SKM-1 (cell line): ENCODE results near the gene CNTNAP5.
"Not testable (repeated sequence)": the region's sequence is repeated elsewhere in the genome, so short reads cannot be mapped to it uniquely, and the experiment has no call there.

ENCODE experiments used
- DNase-seq: peaks from one replicate; lab custom pipeline; 2025; ENCODE audit not compliant: unreplicated experiment; lab: John Stamatoyannopoulos, UW

Gene CNTNAP5

GRCh38 chr2:124317628-124318027 is 292.5 kb downstream of the CNTNAP5 start:
- DNase-seq, result no peak

GRCh38 chr2:124318913-124319312 is 293.8 kb downstream of the CNTNAP5 start:
- no peak for DNase-seq

DNA sequence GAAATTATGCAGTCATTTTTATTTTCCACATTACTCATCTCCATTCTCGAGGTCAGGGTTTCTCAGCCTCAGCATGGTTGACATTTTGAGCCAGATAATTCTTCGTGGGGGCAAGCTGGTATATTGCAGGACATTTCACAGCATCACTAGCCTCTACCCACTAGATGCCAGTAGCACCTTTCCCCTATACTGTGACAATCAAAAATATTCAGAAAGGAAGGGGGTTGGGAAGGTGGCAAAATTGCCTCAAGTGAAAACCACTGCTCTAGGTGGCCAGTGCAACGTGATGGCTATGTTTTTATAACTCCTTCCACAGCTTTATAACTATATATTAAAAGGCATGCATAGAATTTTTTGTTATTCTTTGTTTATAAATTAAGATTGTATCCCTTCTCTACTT is 294.5 kb downstream of the CNTNAP5 start:
- DNase-seq, result no peak

DNA sequence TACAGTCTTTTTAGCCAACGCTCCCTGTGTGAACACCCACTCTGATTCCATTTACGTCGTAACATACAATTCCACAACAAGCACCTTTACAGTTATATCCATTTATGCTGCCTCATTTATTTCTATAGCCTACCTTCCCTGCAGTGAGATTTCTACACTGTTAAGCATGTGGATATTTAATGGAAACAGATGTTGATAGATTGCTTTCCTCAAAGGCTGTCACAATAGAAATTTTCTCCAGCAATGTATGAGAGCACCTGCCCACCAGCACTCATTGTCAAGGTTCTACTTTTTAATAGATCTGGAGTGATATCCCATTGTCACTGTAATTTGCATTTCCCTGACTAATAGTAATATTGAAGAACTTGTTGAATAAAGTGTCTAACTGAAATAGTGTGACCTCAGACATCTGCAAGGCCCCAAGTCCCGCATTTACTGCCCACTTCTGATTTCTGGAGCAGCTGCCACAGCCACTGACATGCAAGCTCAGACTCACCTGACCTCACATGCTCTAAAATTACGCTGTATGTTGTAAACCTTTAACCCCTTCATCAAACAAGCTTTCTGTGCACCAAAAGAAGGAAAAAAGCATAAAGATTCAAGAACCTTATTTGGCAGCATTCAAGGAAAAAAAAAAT is 295.1 kb downstream of the CNTNAP5 start:
- DNase-seq, result no peak

DNA sequence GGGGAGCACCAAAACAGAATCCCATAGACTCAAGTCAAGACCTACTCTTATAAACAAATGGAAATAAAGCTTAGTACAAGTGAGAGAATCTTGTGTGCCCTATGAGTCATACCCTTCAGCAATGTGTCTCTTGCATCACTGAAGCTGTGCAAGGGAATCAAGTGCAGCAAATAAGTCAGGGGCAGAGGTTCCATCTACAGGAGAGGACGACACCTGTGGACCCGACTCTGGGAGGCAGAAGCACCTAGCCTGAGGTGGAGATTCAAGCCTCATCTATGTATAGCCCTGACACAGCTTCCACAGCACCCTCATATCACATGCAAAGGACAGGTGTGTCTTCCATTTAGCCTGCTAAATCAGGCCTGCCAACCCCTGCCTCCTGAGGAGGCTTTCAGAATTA is 298.2 kb downstream of the CNTNAP5 start:
- DNase-seq, result no peak

GRCh38 chr2:124325667-124326440 is 300.8 kb downstream of the CNTNAP5 start:
- no peak for DNase-seq

DNA sequence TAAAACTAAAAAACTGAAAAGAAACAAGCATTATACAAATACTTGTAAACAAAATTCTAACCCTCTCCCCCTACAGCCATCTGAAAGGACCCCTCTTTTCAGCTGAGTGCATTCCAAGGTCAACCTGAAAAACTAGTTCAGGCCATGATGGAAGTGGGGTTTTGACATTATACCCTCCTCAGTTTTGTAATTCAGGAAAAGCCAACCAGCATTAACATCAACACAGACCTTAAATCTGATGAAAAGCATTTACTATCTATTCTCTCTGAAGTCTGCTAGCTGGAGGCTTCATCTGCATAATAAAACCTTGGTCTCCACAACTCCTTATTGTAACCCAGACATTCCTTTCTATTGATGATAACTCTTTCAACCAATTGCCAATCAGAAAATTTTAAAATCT is 302.2 kb downstream of the CNTNAP5 start:
- DNase-seq, result no peak

- no peak for DNase-seq
These were observed 303.3 kb downstream of the CNTNAP5 start for GRCh38 chr2:124328397-124328796.

GRCh38 chr2:124333784-124334183 is 308.7 kb downstream of the CNTNAP5 start:
- no peak for DNase-seq

DNA sequence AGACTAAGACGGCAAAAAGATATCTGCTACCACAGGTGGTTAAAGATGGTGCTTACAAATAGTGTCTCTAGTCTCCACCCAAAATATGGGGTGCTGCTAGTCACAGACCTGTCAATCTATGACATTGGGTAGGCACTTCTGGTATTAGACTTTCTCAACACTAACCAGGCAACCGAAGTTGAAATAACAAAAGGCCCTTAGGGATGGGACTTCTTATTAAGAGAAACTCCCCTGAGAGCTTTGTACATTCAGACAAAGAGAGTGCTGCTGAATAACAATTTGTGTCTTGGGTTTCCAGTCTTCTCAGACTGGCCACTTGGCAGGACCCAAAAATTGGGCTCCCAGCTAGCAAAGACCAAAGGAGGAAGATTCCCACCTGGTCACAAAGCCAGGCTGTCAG is 310.0 kb downstream of the CNTNAP5 start:
- DNase-seq, result no peak

DNA sequence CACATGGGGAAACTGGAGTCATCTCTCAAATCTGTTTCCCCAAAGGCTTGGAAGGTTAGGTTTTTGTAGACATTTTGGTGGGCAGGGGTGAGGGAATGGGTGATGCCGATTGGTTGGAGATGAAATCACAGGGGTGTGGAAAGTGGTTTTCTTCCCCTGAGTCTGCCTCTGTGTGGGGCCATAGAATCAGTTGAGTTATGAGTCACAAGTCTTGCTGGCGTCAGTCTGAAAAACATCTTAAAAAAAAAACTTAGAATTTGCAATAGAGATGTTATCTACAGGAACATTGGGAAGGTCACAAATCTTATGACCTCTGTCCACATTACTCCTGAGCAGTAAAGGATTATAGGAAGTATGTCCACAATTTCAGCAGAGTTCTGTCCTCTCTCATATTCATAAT is 314.6 kb downstream of the CNTNAP5 start:
- no peak for DNase-seq

GRCh38 chr2:124343827-124344498 is 318.9 kb downstream of the CNTNAP5 start:
- DNase-seq, result no peak

DNA sequence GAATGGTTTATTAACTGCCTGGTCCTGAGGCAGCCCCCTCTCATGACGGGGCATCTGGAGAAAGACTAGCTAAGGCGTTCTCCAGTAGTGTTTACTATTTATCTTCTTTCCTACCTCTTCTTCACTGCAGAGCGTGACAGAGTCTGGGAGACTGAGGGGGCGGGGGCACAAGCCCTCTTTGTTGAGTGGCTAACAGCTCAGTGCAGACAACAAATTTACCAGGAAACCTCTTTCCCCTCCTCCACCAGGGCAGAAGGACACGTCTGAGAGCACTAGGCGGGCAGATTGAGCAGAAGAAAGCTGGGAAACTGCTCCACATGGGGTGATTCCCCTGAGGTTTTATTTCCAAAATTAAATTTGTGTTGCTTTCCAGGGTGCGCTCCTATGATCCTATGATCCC is 322.1 kb downstream of the CNTNAP5 start:
- no peak for DNase-seq

GRCh38 chr2:124353656-124354055 is 328.6 kb downstream of the CNTNAP5 start:
- no peak for DNase-seq

DNA sequence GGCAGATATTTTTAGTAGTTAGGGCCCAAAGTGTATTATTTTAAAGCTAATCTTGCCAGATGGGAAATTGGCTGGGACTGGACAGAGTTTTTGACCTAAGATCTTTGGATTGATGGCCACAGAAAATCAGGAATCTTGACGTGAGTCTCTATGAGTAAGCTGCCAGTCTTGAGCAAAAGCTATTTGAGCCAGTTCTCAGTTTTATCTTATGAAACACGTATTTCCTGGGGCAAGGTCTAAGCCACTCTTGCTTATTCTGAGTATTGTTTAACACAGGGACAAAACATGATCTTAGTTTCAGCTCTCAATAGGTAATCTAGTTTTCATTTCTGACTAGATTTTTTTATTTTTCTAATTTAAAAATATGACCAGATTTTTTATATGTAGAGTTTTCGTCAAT is 329.4 kb downstream of the CNTNAP5 start:
- no peak for DNase-seq

DNA sequence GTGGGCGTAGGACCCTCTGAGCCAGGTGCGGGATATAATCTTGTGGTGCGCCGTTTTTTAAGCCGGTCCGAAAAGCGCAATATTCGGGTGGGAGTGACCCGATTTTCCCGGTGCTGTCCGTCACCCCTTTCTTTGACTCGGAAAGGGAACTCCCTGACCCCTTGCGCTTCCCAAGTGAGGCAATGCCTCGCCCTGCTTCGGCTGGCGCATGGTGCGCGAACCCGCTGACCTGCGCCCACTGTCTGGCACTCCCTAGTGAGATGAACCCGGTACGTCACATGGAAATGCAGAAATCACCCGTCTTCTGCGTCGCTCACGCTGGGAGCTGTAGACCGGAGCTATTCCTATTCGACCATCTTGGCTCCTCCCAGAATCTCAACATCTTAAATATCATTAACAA is 336.9 kb downstream of the CNTNAP5 start:
- DNase-seq, result not testable (repeated sequence)

DNA sequence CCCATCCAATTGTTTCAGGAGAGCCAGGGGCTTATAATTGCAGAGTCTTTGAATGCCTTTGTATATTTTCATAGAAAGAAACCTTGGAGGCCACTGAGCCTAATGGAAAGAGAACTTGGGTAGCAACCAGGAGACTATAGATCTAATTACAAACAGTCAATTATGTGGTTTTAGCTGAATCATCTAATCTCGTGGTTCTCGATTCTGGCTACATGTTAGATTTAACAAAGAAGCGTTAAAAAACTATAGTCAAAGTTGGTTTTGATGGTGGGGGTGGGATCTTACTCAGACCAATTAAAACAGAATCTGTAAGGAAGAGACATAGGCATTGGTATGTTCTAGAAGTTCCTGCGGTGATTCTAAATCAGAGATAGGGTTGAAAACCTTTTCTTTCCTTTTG is 344.1 kb downstream of the CNTNAP5 start:
- no peak for DNase-seq

DNA sequence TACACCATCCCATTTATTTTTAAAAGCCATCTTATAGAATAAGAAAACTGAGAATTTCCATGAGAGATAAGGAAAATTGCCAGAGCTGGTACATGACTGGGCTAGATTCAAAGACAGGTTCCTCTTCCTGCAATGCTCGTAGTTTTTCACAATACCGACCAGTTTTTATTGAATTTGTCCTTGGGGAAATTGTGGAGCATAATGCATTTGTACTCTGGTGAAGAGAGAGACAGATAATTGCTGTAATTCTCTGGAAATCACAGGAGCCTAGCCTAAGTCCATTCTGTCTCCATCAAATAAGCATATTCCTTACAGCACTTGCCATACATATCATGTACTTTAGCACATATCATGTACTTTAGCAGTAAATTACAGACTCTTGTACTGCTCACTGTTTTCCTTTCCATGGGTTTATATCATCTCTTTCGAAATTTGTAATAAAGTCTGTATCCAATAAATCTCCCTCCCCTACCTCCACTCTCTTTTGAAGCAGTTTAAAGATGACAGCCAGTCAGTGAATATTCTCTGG is 355.2 kb downstream of the CNTNAP5 start:
- no peak for DNase-seq

- DNase-seq, result no peak
These were observed 357.1 kb downstream of the CNTNAP5 start for GRCh38 chr2:124382067-124382618.

DNA sequence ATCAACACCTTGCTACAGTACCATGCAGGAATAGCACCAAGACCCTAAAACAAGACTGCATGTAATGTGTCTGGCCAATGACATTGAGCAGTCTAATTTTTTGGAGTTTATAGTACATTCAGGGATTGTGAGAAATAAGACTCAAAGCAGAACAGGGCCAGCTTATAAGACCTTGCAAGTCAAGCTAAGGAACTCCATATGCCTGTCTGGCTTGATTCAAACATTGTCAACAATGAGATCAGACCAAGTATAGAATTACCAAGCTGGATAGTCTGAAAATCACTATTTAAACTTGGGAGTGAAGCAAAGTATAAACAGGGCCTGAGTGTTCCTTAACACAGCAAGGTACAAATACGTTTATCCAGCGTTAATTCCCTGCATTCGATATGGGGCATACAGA is 370.9 kb downstream of the CNTNAP5 start:
- DNase-seq, result no peak

DNA sequence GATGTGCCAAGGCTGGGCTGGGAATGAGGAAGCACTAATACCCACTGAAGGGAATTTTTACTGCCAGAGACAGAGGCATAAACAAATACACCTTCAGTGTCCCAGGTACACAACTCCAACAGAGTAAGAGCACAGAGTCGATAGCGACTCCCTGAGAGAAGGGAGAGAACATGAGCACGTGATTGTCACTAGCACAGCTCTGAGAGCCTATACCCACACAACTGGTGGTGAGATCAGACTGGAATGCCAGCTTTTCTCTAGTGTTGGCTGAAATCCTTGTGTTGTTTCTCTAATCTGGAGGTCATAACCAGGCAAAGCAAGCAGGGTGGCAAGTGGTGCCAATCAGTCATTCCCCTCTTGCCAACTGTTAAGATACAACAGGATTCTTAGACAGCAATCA is 377.2 kb downstream of the CNTNAP5 start:
- no peak for DNase-seq
